Ishikawa (cell line): ENCODE results near the gene NDOR1.

Experiments
- CEBPB ChIP-seq: IDR thresholded peaks from 2 replicates; pipeline ENCODE4 v1.6.1; 2012
- MAX ChIP-seq: IDR thresholded peaks from 2 replicates; pipeline ENCODE4 v1.6.1; 2012
- RAD21 ChIP-seq: IDR thresholded peaks from 2 replicates; pipeline ENCODE4 v1.6.1; 2012; ENCODE audit warnings: low read depth
- REST ChIP-seq: IDR thresholded peaks from 2 replicates; pipeline ENCODE4 v1.6.1; 2012; ENCODE audit warnings: low read depth, mild to moderate bottlenecking
- TEAD4 ChIP-seq: IDR thresholded peaks from 2 replicates; pipeline ENCODE4 v1.6.1; 2012
- YY1 ChIP-seq: IDR thresholded peaks from 2 replicates; pipeline ENCODE4 v1.6.1; 2012; ENCODE audit warnings: low read depth

GRCh38 chr9:137215196-137215986 is 9.9 kb downstream of the NDOR1 start:
- no peak for TF ChIP-seq MAX
- TF ChIP-seq RAD21, result no peak
- no peak for TF ChIP-seq CEBPB
- TF ChIP-seq REST, result no peak
- no peak for TF ChIP-seq YY1
- no peak for TF ChIP-seq TEAD4
